ENCODE results near the gene PON3.
"Not testable (repeated sequence)": the region's sequence is repeated elsewhere in the genome, so short reads cannot be mapped to it uniquely, and the experiment has no call there.

Gene PON3

GRCh38 chr7:95411666-95412065 lies 15.5 kb upstream of the PON3 start:
- no peak for DNase-seq (ENCODE audit: low spot score)

GRCh38 chr7:95411036-95411435 lies 14.9 kb upstream of the PON3 start:
- DNase-seq (ENCODE audit: low spot score): no peak

GRCh38 chr7:95407751-95408150 lies 11.6 kb upstream of the PON3 start:
- DNase-seq (ENCODE audit: low spot score): no peak

GRCh38 chr7:95405800-95406199 lies 9.6 kb upstream of the PON3 start:
- DNase-seq (ENCODE audit: low spot score): no peak

- DNase-seq (ENCODE audit: low spot score): no peak
Observed at GRCh38 chr7:95405208-95405607, 9.0 kb upstream of the PON3 start.

- peak; percentile 32 for DNase-seq (ENCODE audit: low spot score)
Observed at GRCh38 chr7:95404316-95404865, 8.2 kb upstream of the PON3 start.

GRCh38 chr7:95398155-95398940 lies 2.2 kb upstream of the PON3 start:
- no peak for DNase-seq (ENCODE audit: low spot score)

- no peak for DNase-seq (ENCODE audit: low spot score)
Observed at GRCh38 chr7:95397381-95397780, 1.2 kb upstream of the PON3 start.

GRCh38 chr7:95395755-95396135 lies 430 bp downstream of the PON3 start:
- DNase-seq (ENCODE audit: low spot score): no peak

GRCh38 chr7:95394370-95394769 lies 1.8 kb downstream of the PON3 start:
- no peak for DNase-seq (ENCODE audit: low spot score)

GRCh38 chr7:95391761-95392160 lies 4.4 kb downstream of the PON3 start:
- no peak for DNase-seq (ENCODE audit: low spot score)

- peak; percentile 51 for DNase-seq (ENCODE audit: low spot score)
Observed at GRCh38 chr7:95389516-95389915, 6.7 kb downstream of the PON3 start.

GRCh38 chr7:95379457-95379856 lies 16.7 kb downstream of the PON3 start:
- DNase-seq (ENCODE audit: low spot score): not testable (repeated sequence)

- DNase-seq (ENCODE audit: low spot score): no peak
Observed at GRCh38 chr7:95376632-95377400, 19.4 kb downstream of the PON3 start.

- no peak for DNase-seq (ENCODE audit: low spot score)
Observed at GRCh38 chr7:95375591-95376257, 20.5 kb downstream of the PON3 start.

- no peak for DNase-seq (ENCODE audit: low spot score)
Observed at GRCh38 chr7:95373323-95373722, 22.9 kb downstream of the PON3 start.

- no peak for DNase-seq (ENCODE audit: low spot score)
Observed at GRCh38 chr7:95368235-95368634, 27.9 kb downstream of the PON3 start.

- no peak for DNase-seq (ENCODE audit: low spot score)
Observed at GRCh38 chr7:95367606-95368005, 28.6 kb downstream of the PON3 start.

- no peak for DNase-seq (ENCODE audit: low spot score)
Observed at GRCh38 chr7:95365151-95365550, 31.0 kb downstream of the PON3 start.

GRCh38 chr7:95357623-95358022 lies 38.6 kb downstream of the PON3 start:
- DNase-seq (ENCODE audit: low spot score): no peak

GRCh38 chr7:95342642-95343307 lies 53.4 kb downstream of the PON3 start:
- DNase-seq (ENCODE audit: low spot score): no peak

- DNase-seq (ENCODE audit: low spot score): no peak
Observed at GRCh38 chr7:95342029-95342428, 54.1 kb downstream of the PON3 start.

Data from Ammon's horn (tissue), 1 donor.